H9 (cell line): ENCODE results near the gene DOC2B. TPM values are rescaled to one million over a fixed set of nuclear protein-coding genes. Genes with fewer than 3 reads are reported as not detected.
A peak's percentile ranks its signal among the peaks of the same experiment; 100 is the strongest.
"Not testable (repeated sequence)": the region's sequence is repeated elsewhere in the genome, so short reads cannot be mapped to it uniquely, and the experiment has no call there.

Experiments
- DNase-seq: peaks from one replicate; pipeline ENCODE4 v3.0.0-alpha.2; 2017
- H2AFZ ChIP-seq: one replicate; pipeline ENCODE4 v1.6.1; 2013; ENCODE audit warnings: mild to moderate bottlenecking, low read length, control low read depth, moderate library complexity
- H2AK5ac ChIP-seq: 2 replicates; pipeline ENCODE4 v1.6.1; 2013; ENCODE audit warnings: low read length, control low read depth, mixed read lengths; ENCODE audit not compliant: insufficient read length
- H2BK120ac ChIP-seq: one replicate; pipeline ENCODE4 v1.6.1; 2013; ENCODE audit warnings: low read depth, mild to moderate bottlenecking, low read length, control low read depth, inconsistent platforms; ENCODE audit not compliant: poor library complexity, severe bottlenecking
- H2BK12ac ChIP-seq: 2 replicates; pipeline ENCODE4 v1.6.1; 2013; ENCODE audit warnings: low read length, control low read depth, mixed read lengths, low read depth; ENCODE audit not compliant: insufficient read length
- H2BK15ac ChIP-seq: 2 replicates; pipeline ENCODE4 v1.6.1; 2013; ENCODE audit warnings: low read depth, low read length, control low read depth
- H2BK20ac ChIP-seq: one replicate; pipeline ENCODE4 v1.6.1; 2013; ENCODE audit warnings: low read depth, mild to moderate bottlenecking, low read length, control low read depth, inconsistent platforms; ENCODE audit not compliant: poor library complexity, severe bottlenecking
- H2BK5ac ChIP-seq: 2 replicates; pipeline ENCODE4 v1.6.1; 2013; ENCODE audit warnings: low read length, control low read depth, mixed read lengths; ENCODE audit not compliant: insufficient read length
- H3K14ac ChIP-seq: 2 replicates; pipeline ENCODE4 v1.6.1; 2013; ENCODE audit warnings: low read length, control low read depth; ENCODE audit not compliant: insufficient read depth
- H3K18ac ChIP-seq: 2 replicates; pipeline ENCODE4 v1.6.1; 2013; ENCODE audit warnings: low read depth, mild to moderate bottlenecking, mixed read lengths, low read length, control low read depth; ENCODE audit not compliant: insufficient read length
- H3K23ac ChIP-seq: 2 replicates; pipeline ENCODE4 v1.6.1; 2013; ENCODE audit warnings: low read length, control low read depth, mixed read lengths, low read depth; ENCODE audit not compliant: insufficient read length
- H3K23me2 ChIP-seq: 2 replicates; pipeline ENCODE4 v1.6.1; 2013; ENCODE audit warnings: low read depth, mild to moderate bottlenecking, mixed read lengths, low read length, control low read depth; ENCODE audit not compliant: insufficient read length, poor library complexity, severe bottlenecking
- H3K27ac ChIP-seq: 2 replicates; pipeline ENCODE4 v1.5.1; 2013; ENCODE audit warnings: low read length, control low read depth, mixed read lengths, low read depth; ENCODE audit not compliant: insufficient read length
- H3K27me3 ChIP-seq: 2 replicates; pipeline ENCODE4 v1.6.1; 2013; ENCODE audit warnings: low read length, control low read depth, inconsistent platforms; ENCODE audit not compliant: insufficient read depth
- H3K4ac ChIP-seq: 2 replicates; pipeline ENCODE4 v1.6.1; 2013; ENCODE audit warnings: low read depth, mild to moderate bottlenecking, control low read depth, inconsistent platforms, low read length, moderate library complexity
- H3K4me1 ChIP-seq: 2 replicates; pipeline ENCODE4 v1.6.1; 2013; ENCODE audit warnings: low read length, control low read depth, inconsistent platforms; ENCODE audit not compliant: insufficient read depth
- H3K4me2 ChIP-seq: 2 replicates; pipeline ENCODE4 v1.6.1; 2013; ENCODE audit warnings: low read length, control low read depth, mixed read lengths; ENCODE audit not compliant: insufficient read length, insufficient read depth
- H3K56ac ChIP-seq: 2 replicates; pipeline ENCODE4 v1.6.1; 2013; ENCODE audit warnings: low read depth, mild to moderate bottlenecking, mixed read lengths, low read length, control low read depth; ENCODE audit not compliant: insufficient read length
- H3K79me1 ChIP-seq: 2 replicates; pipeline ENCODE4 v1.6.1; 2013; ENCODE audit warnings: low read depth, mild to moderate bottlenecking, moderate library complexity, low read length, control low read depth, inconsistent platforms; ENCODE audit not compliant: insufficient read depth, poor library complexity, severe bottlenecking
- H3K79me2 ChIP-seq: 2 replicates; pipeline ENCODE4 v1.6.1; 2013; ENCODE audit warnings: low read length, control low read depth, inconsistent platforms; ENCODE audit not compliant: insufficient read depth
- H3K9ac ChIP-seq: 2 replicates; pipeline ENCODE4 v1.6.1; 2013; ENCODE audit warnings: low read length, control low read depth, mixed read lengths; ENCODE audit not compliant: insufficient read length; ENCODE audit errors: extremely low read depth
- H3K9me3 ChIP-seq: one replicate; pipeline ENCODE4 v1.6.1; 2013; ENCODE audit warnings: low read depth, low read length, inconsistent platforms; ENCODE audit not compliant: control insufficient read depth
- H3T11ph ChIP-seq: one replicate; pipeline ENCODE4 v1.6.1; 2013; ENCODE audit warnings: mild to moderate bottlenecking, low read length, control low read depth, inconsistent platforms
- H4K20me1 ChIP-seq: one replicate; pipeline ENCODE4 v1.6.1; 2013; ENCODE audit not compliant: control insufficient read depth, insufficient read length, insufficient read depth
- H4K5ac ChIP-seq: 2 replicates; pipeline ENCODE4 v1.6.1; 2013; ENCODE audit warnings: low read depth, mild to moderate bottlenecking, mixed read lengths, low read length, control low read depth; ENCODE audit not compliant: insufficient read length
- H4K8ac ChIP-seq: replicated peaks from 2 replicates; pipeline ENCODE4 v1.6.1; 2013; ENCODE audit warnings: low read length, control low read depth, mixed read lengths, low read depth; ENCODE audit not compliant: insufficient read length
- H4K91ac ChIP-seq: 2 replicates; pipeline ENCODE4 v1.6.1; 2013; ENCODE audit warnings: low read depth, mild to moderate bottlenecking, moderate library complexity, mixed read lengths, low read length, control low read depth; ENCODE audit not compliant: insufficient read length
- H3K27ac Mint-ChIP-seq, 3 experiments: 2 replicates in 2 of 3; 3 replicates in 1 of 3; pipeline ENCODE4 v1.8.0; 2020 to 2021; ENCODE audit warnings: mixed read lengths in 3 of 3, mild to moderate bottlenecking in 1 of 3, moderate library complexity in 1 of 3
- H3K27me3 Mint-ChIP-seq: 2 replicates; pipeline ENCODE4 v1.8.0; 2021; ENCODE audit warnings: low read depth, mild to moderate bottlenecking, moderate library complexity, mixed read lengths
- H3K36me3 Mint-ChIP-seq, 3 experiments: 2 replicates in 2 of 3; 3 replicates in 1 of 3; pipeline ENCODE4 v1.8.0; 2020 to 2021; ENCODE audit warnings: low read depth in 3 of 3, mixed read lengths in 3 of 3; ENCODE audit not compliant: insufficient read depth in 1 of 3
- H3K4me1 Mint-ChIP-seq, 2 experiments: 2 replicates each; pipeline ENCODE4 v1.8.0; 2020; ENCODE audit warnings: mixed read lengths in 2 of 2
- H3K4me3 Mint-ChIP-seq, 2 experiments: 2 replicates in 1 of 2; 3 replicates in 1 of 2; pipeline ENCODE4 v1.8.0; 2020 to 2021; ENCODE audit warnings: mild to moderate bottlenecking in 2 of 2, mixed read lengths in 2 of 2, moderate library complexity in 1 of 2
- H3K9me3 Mint-ChIP-seq, 2 experiments: 2 replicates in 1 of 2; 3 replicates in 1 of 2; pipeline ENCODE4 v1.8.0; 2020; ENCODE audit warnings: mild to moderate bottlenecking in 2 of 2, mixed read lengths in 2 of 2, moderate library complexity in 1 of 2
- WGBS: extraction: QIAGEN DNeasy Blood & Tissue Kit; methylation state at CpG from one replicate; pipeline ENCODE4 v1.1.7; 2013; ENCODE audit warnings: missing lambda C conversion rate, low lambda C conversion rate, mixed read lengths; ENCODE audit not compliant: insufficient read length; ENCODE audit errors: extremely low coverage; 5-methylcytosine and 5-hydroxymethylcytosine counted together
- total RNA-seq: library from RNA; stranded (reverse); gene quantifications from 2 replicates; pipeline ENCODE4 v1.2.1, GENCODE V29; 2021

Gene DOC2B
- total RNA-seq, 1 experiment from 2014 or later: 2.1 TPM

DNA sequence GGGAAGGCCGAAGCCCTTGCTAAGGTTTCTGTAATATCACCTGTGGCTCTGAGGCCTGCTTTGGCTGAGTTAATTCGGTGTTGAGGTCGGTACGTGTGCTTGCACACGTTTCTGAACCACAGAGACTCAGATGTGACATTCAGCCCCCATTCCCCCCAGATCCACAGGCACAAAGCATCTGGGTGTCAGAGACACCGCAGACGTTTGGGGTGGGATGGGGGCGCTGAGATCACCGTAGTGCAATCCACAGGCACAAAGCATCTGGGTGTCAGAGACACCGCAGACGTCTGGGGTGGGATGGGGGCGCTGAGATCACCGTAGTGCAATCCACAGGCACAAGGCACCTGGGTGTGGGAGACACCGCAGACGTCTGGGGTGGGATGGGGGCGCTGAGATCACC, 19.8 kb upstream of the DOC2B start:
- not testable (repeated sequence) for H3K4me2 ChIP-seq
- peaks cover 4 to 12% of the 10 kb centered on the region in 2 experiments; a peak in 3 of 5 replicates for H3K9me3 Mint-ChIP-seq

More for the DNA sequence above, 19.8 kb upstream of the DOC2B start:
- H3K79me1 ChIP-seq, H3K18ac ChIP-seq, H3K36me3 Mint-ChIP-seq, H4K5ac ChIP-seq, H3K23me2 ChIP-seq, H3K23ac ChIP-seq, H3K9me3 ChIP-seq, H2AK5ac ChIP-seq, H3K27me3 ChIP-seq, H2AFZ ChIP-seq, H3K56ac ChIP-seq, H2BK12ac ChIP-seq, H3K4me3 Mint-ChIP-seq, H4K8ac ChIP-seq, H3K4ac ChIP-seq, H2BK5ac ChIP-seq, H2BK20ac ChIP-seq, H3K27ac ChIP-seq, H3K9ac ChIP-seq, H3K14ac ChIP-seq, DNase-seq, H3K79me2 ChIP-seq, H4K91ac ChIP-seq, H4K20me1 ChIP-seq, H3K4me1 ChIP-seq, H3T11ph ChIP-seq, H2BK120ac ChIP-seq, H2BK15ac ChIP-seq: not testable (repeated sequence)
- no CpG with 5 or more reads among the region's 16 CpGs for WGBS
- Mint-ChIP-seq H3K4me1 (peaks cover 21 to 42% of the 10 kb centered on the region in 2 experiments), H3K27ac (0 out of 7 replicates have a peak overlapping the region, but pooled peaks of 1 of the 3 experiments have one; percentile 41), H3K27me3 (peaks cover 15% of the 10 kb centered on the region)
